Endothelial cell of umbilical vein (primary cell): ENCODE measurements around the gene PCDHGB7. TPM values are rescaled to one million over a fixed set of nuclear protein-coding genes. Genes with fewer than 3 reads are reported as not detected.

Experiments used
- BruUV-seq: library from RNA; stranded (reverse); fragments of 400-500 nt; replicated peaks from 2 replicates; lab custom pipeline; 2021; lab: Mats Ljungman, UMichigan
- CTCF ChIA-PET: fragments of 300-600, 350-600 bp; sonication (Branson Sonifier 250); formaldehyde crosslinking; loops from one replicate; lab custom pipeline; 2021; ENCODE audit warnings: antibody characterized with exemption, inconsistent platforms; lab: Charles Lee
- POLR2A ChIA-PET: fragments of 300-600, 350-600 bp; sonication (Branson Sonifier 250); formaldehyde crosslinking; loops from one replicate; lab custom pipeline; 2021; ENCODE audit warnings: antibody characterized with exemption, inconsistent platforms; lab: Charles Lee
- DNase-seq: peaks from one replicate; pipeline ENCODE4 v3.0.0-alpha.2; 2011; ENCODE audit warnings: low read depth, low spot score
- FAIRE-seq: peaks from 2 replicates; lab custom pipeline; 2011; peaks lifted over from hg19 to GRCh38; lab: Jason Lieb, UNC
- H2AFZ ChIP-seq: 2 replicates; pipeline ENCODE4 v1.6.0; 2012; ENCODE audit warnings: low read depth, low read length, control low read depth, inconsistent platforms
- H3K27ac ChIP-seq: 2 replicates; pipeline ENCODE4 v1.5.1; 2011; ENCODE audit warnings: low read depth, mild to moderate bottlenecking, control low read depth, low read length, moderate library complexity; ENCODE audit not compliant: insufficient read depth
- H3K27me3 ChIP-seq, 2 experiments: 2 replicates each; pipeline versions ENCODE4 v1.6.0 to v1.6.1; 2011; ENCODE audit warnings: low read length in 2 of 2, mixed read lengths in 1 of 2; ENCODE audit not compliant: control insufficient read depth in 2 of 2, insufficient read depth in 2 of 2
- H3K36me3 ChIP-seq, 2 experiments: 2 replicates in 1 of 2; 3 replicates in 1 of 2; pipeline ENCODE4 v1.5.1; 2011; ENCODE audit warnings: low read length in 2 of 2, mild to moderate bottlenecking in 1 of 2, moderate library complexity in 1 of 2; ENCODE audit not compliant: control insufficient read depth in 2 of 2, insufficient read depth in 2 of 2; ENCODE audit errors: extremely low read depth in 1 of 2
- H3K4me1 ChIP-seq: 3 replicates; pipeline ENCODE4 v1.5.1; 2011; ENCODE audit warnings: mild to moderate bottlenecking, low read length; ENCODE audit not compliant: control insufficient read depth, insufficient read depth; ENCODE audit errors: extremely low read depth
- H3K4me2 ChIP-seq: 2 replicates; pipeline ENCODE4 v1.6.1; 2011; ENCODE audit warnings: low read length, control low read depth, mixed read lengths; ENCODE audit not compliant: insufficient read depth
- H3K4me3 ChIP-seq, 3 experiments: fragments of 200-600 bp in 1 of 3; sonication (generic), shearing (Covaris generic) in 1 of 3; replicated peaks in 1 of 3; 2 replicates each; pipeline ENCODE4 v1.5.1; 2011 to 2016; ENCODE audit warnings: control low read depth in 3 of 3, low read length in 3 of 3, mild to moderate bottlenecking in 2 of 3, inconsistent platforms in 1 of 3, low read depth in 1 of 3, moderate library complexity in 1 of 3; ENCODE audit not compliant: insufficient read depth in 1 of 3
- H3K79me2 ChIP-seq: 2 replicates; pipeline ENCODE4 v1.6.0; 2012; ENCODE audit warnings: low read length, inconsistent platforms; ENCODE audit not compliant: control insufficient read depth, insufficient read depth
- H3K9ac ChIP-seq: replicated peaks from 2 replicates; pipeline ENCODE3; 2011; ENCODE audit warnings: low read length, control low read depth; ENCODE audit not compliant: insufficient read depth; ENCODE audit errors: extremely low read depth
- H3K9me1 ChIP-seq: replicated peaks from 3 replicates; pipeline ENCODE4 v1.6.0; 2011; ENCODE audit warnings: mild to moderate bottlenecking, low read length; ENCODE audit not compliant: control insufficient read depth, insufficient read depth; ENCODE audit errors: extremely low read depth
- H3K9me3 ChIP-seq: replicated peaks from 2 replicates; pipeline ENCODE4 v1.5.1; 2012; ENCODE audit warnings: low read length, inconsistent platforms; ENCODE audit not compliant: control insufficient read depth, insufficient read depth
- H4K20me1 ChIP-seq: replicated peaks from 2 replicates; pipeline ENCODE3; 2011; ENCODE audit warnings: mild to moderate bottlenecking, low read length; ENCODE audit not compliant: control insufficient read depth, insufficient read depth; ENCODE audit errors: extremely low read depth
- CTCF ChIP-seq, 2 donors: IDR thresholded peaks; 1 replicate in 1 of 2; 2 replicates in 1 of 2; pipeline ENCODE4 v1.5.1; 2011; ENCODE audit warnings: low read length in 2 of 2, mild to moderate bottlenecking in 2 of 2, moderate library complexity in 2 of 2, control low read depth in 1 of 2, inconsistent platforms in 1 of 2, low read depth in 1 of 2; ENCODE audit not compliant: insufficient read depth in 1 of 2; ENCODE audit errors: extremely low read depth in 1 of 2
- EZH2 ChIP-seq: IDR thresholded peaks from 2 replicates; pipeline ENCODE4 v1.6.1; 2012; ENCODE audit warnings: borderline replicate concordance, low read depth, mild to moderate bottlenecking, moderate library complexity, low read length, inconsistent platforms; ENCODE audit not compliant: severe bottlenecking
- FOS ChIP-seq: IDR thresholded peaks from 2 replicates; pipeline ENCODE4 v1.6.1; 2011; ENCODE audit warnings: mild to moderate bottlenecking, low read length, moderate library complexity, borderline replicate concordance; ENCODE audit not compliant: insufficient read depth
- GATA2 ChIP-seq: IDR thresholded peaks from 2 replicates; pipeline ENCODE4 v1.7.0; 2011; ENCODE audit warnings: low read depth, mild to moderate bottlenecking, moderate library complexity, mixed read lengths, low read length; ENCODE audit not compliant: insufficient read length, insufficient read depth
- JUN ChIP-seq: IDR thresholded peaks from 2 replicates; pipeline ENCODE4 v1.6.1; 2011; ENCODE audit warnings: borderline replicate concordance, low read depth; ENCODE audit not compliant: insufficient read length, insufficient read depth
- MAX ChIP-seq: IDR thresholded peaks from 2 replicates; pipeline ENCODE4 v1.6.1; 2011; ENCODE audit not compliant: insufficient read depth, insufficient read length
- MYC ChIP-seq: IDR thresholded peaks from one replicate; pipeline ENCODE4 v1.6.1; 2011; ENCODE audit warnings: mild to moderate bottlenecking, low read depth, low read length
- POLR2A ChIP-seq: IDR thresholded peaks from 2 replicates; pipeline ENCODE4 v1.6.1; 2012; ENCODE audit warnings: low read depth, mild to moderate bottlenecking, control low read depth, low read length
- POLR2AphosphoS5 ChIP-seq: IDR thresholded peaks from 2 replicates; pipeline ENCODE4 v1.6.1; 2012; ENCODE audit warnings: low read depth, mild to moderate bottlenecking, control low read depth, low read length, moderate library complexity; ENCODE audit not compliant: insufficient read depth
- dilution Hi-C: fragments of 300-500 bp; cut with MboI; formaldehyde crosslinking; loops from one replicate; pipeline ENCODE4 v1.15.0; 2019; ENCODE audit warnings: low sequenced_read_pairs; ENCODE audit not compliant: extremely low pct_ligation_motif_present
- intact Hi-C: fragments of 100-400 bp; cut with micrococcal nuclease; formaldehyde crosslinking; loops from one replicate; pipeline ENCODE4 v1.10.0; 2022
- polyA plus RNA-seq, 4 experiments: library from polyadenylated mRNA; depleted of rRNA in 3 of 4; stranded (reverse) in 3 of 4; unstranded in 1 of 4; fragments of >200 nt; gene quantifications; 2 replicates each; pipeline versions ENCODE4 v1.2.1 to v1.2.3, GENCODE V29; 2011 to 2012; ENCODE audit warnings: missing spikeins in 1 of 4
- total RNA-seq: library from RNA; stranded (reverse); gene quantifications from 2 replicates; pipeline ENCODE4 v1.2.3, GENCODE V29; 2021

PCDHGB7 gene
- total and polyA plus RNA-seq, 2 donors (not counting 3 experiments of a cell fraction or from before 2014, with no cell fraction given) = 6.5 to 13.0 TPM

GRCh38 chr5:141383345-141383744 lies 34.1 kb upstream of the PCDHGB7 start:
- peak; percentile 58 for TF ChIP-seq EZH2
- no peak for TF ChIP-seq POLR2AphosphoS5
- Histone ChIP-seq H3K9ac (no peak overlapping the region), H3K27ac (no peak overlapping the region), H3K4me2 (no peak overlapping the region), H2AFZ (no peak overlapping the region), H3K36me3 (no peaks in the 10 kb centered on the region), H3K4me1 (no peaks in the 10 kb centered on the region), H4K20me1 (no peaks in the 10 kb centered on the region), H3K4me3 (no peak overlapping the region), H3K9me1 (no peaks in the 10 kb centered on the region), H3K79me2 (no peaks in the 10 kb centered on the region), H3K9me3 (no peaks in the 10 kb centered on the region), H3K27me3 (peaks cover 31 to 63% of the 10 kb centered on the region in 2 experiments)
- ChIA-PET CTCF (interaction anchor here (0.8 to 2.2 kb wide), 11 partner anchors 9 to 184 kb away, joined by 3 to 11 read pairs (median 5); partner anchors contain the start of genes PCDHGA1, PCDHGA11, PCDHGA12 and PCDHGA2), POLR2A (no interaction called here)
- no TSS peak for BruUV-seq
- FAIRE-seq = no peak
- dilution Hi-C loops = no loop called here
- no peak for DNase-seq
- intact Hi-C loops = no loop called here

GRCh38 chr5:141384471-141385267 lies 32.8 kb upstream of the PCDHGB7 start:
- intact Hi-C loops = no loop called here
- BruUV-seq = no TSS peak
- H3K27me3 ChIP-seq = peaks cover 36 to 66% of the 10 kb centered on the region in 2 experiments
- no peak overlapping the region for H3K4me3 ChIP-seq
- dilution Hi-C loops = no loop called here
- no peak overlapping the region for H3K9ac ChIP-seq
- FAIRE-seq (no peak), DNase-seq (no peak)
- no peak overlapping the region for H3K27ac ChIP-seq
- no peak overlapping the region for H3K4me2 ChIP-seq
- no peaks in the 10 kb centered on the region for H3K79me2 ChIP-seq
- TF ChIP-seq POLR2AphosphoS5 (no peak), MAX (no peak), JUN (no peak), EZH2 (no peak), CTCF (IDR thresholded peaks at IDR 0.05; ENCODE audit: extremely low read depth in 1 of 2, insufficient read depth in 1 of 2, low read depth in 1 of 2, low read length in 2 of 2) (no peak), MYC (no peak), POLR2A (no peak), GATA2 (no peak), FOS (no peak)
- no peak overlapping the region for H2AFZ ChIP-seq
- no peaks in the 10 kb centered on the region for H3K9me1 ChIP-seq
- H4K20me1 ChIP-seq = no peaks in the 10 kb centered on the region
- no peaks in the 10 kb centered on the region for H3K36me3 ChIP-seq
- H3K4me1 ChIP-seq = no peaks in the 10 kb centered on the region
- no peaks in the 10 kb centered on the region for H3K9me3 ChIP-seq
- CTCF ChIA-PET = no interaction called here
- POLR2A ChIA-PET = no interaction called here
